ENCODE results near the gene OTX2. TPM values are rescaled to one million over a fixed set of nuclear protein-coding genes. Genes with fewer than 3 reads are reported as not detected.

The OTX2 gene
- total RNA-seq, 6 experiments from 2014 or later = not detected

DNA sequence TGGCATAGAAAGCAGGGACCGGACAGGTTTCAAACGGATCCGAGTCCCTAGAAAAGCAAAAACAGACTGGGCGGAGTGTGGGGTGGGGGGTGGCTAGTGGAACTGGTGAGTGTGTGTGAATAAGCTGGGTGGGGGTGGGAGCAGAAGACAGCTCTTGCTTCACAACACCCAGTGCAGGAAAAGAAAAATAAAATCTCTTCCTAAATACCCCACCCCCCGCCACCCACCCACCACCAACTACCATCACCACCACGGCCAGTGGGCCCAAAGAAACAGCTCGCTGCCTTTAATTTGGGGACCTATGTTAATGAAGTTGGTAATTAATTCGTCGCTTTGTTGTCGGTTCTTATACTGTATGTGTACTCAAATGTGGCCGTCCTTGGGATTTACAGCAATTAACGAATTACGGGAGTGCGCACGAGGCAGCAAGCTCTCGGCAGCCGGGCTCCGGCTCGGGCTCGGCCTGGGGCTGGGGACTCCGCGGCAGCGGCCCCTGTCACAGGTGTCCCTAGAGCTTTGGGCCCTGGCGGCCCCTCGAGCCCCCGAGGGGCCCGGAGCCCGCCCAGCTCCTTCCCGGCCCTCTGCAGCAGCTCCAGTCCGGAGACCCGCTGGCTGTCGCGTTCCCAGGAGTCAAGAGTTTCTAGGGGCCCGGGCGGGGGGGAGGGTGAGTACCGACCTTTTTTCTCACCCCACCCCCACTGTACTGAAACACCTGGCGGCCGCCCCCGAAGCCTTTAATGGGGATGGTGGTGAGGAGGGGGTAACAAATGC, 1.5 kb upstream of the OTX2 start:
- H3K4me1 Mint-ChIP-seq (ENCODE audit: low read depth) = no peaks in the 10 kb centered on the region
- peaks cover 46% of the 10 kb centered on the region for H3K27me3 Mint-ChIP-seq (ENCODE audit: insufficient read depth)
- peaks cover 15% of the 10 kb centered on the region for H3K9me3 Mint-ChIP-seq
- TF ChIP-seq, protein P1, sequence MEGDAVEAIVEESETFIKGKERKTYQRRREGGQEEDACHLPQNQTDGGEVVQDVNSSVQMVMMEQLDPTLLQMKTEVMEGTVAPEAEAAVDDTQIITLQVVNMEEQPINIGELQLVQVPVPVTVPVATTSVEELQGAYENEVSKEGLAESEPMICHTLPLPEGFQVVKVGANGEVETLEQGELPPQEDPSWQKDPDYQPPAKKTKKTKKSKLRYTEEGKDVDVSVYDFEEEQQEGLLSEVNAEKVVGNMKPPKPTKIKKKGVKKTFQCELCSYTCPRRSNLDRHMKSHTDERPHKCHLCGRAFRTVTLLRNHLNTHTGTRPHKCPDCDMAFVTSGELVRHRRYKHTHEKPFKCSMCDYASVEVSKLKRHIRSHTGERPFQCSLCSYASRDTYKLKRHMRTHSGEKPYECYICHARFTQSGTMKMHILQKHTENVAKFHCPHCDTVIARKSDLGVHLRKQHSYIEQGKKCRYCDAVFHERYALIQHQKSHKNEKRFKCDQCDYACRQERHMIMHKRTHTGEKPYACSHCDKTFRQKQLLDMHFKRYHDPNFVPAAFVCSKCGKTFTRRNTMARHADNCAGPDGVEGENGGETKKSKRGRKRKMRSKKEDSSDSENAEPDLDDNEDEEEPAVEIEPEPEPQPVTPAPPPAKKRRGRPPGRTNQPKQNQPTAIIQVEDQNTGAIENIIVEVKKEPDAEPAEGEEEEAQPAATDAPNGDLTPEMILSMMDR (IDR thresholded peaks at IDR 0.05) = no peak
- no peak for DNase-seq
- H3K27ac Mint-ChIP-seq = no peak overlapping the region
- H3K36me3 Mint-ChIP-seq (ENCODE audit: low read depth) = peaks cover 7% of the 10 kb centered on the region
- H3K4me3 Mint-ChIP-seq = no peak overlapping the region

DNA sequence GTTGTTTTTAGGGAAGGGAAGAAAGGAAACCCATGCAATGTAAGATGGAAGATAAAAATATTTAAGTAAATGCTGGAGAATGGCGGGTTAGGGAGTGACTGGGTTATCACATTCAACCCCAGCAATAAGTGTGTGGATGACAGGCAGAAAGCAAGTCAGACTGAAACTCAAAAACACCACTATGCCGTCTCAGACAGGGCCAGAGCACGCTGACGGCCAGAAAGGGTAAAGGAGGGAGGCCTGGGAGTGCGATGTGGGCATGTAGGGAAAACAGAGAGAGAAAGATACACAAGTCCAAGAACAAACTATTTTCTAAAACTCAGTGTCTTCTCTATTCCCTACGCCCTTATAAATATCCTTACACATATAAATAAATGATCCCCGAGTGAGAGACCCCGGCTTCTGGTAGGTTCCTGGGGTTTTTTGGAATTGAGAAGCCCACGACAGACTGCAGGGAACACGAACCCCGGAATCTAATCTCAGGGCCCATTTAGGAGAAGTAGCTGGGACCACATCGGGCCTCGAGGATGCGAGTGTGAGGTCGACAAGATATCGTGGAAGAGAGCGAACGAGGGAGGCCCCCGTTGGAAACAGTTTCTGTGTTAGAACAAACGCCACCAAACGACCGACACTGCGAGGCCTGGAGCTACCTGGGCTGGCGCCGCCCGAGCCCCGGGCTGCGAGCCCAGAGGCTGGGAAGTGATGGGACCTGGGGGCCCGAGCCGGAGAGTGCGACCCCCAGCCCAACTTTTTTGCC, 735 bp upstream of the OTX2 start:
- H3K9me3 Mint-ChIP-seq = peaks cover 15% of the 10 kb centered on the region
- peaks cover 7% of the 10 kb centered on the region for H3K36me3 Mint-ChIP-seq (ENCODE audit: low read depth)
- peaks cover 51% of the 10 kb centered on the region for H3K27me3 Mint-ChIP-seq (ENCODE audit: insufficient read depth)
- H3K4me1 Mint-ChIP-seq (ENCODE audit: low read depth) = no peaks in the 10 kb centered on the region
- no peak for DNase-seq
- no peak overlapping the region for H3K27ac Mint-ChIP-seq
- H3K4me3 Mint-ChIP-seq = no peak overlapping the region
- TF ChIP-seq, protein P1 (IDR thresholded peaks at IDR 0.05) = no peak

DNA sequence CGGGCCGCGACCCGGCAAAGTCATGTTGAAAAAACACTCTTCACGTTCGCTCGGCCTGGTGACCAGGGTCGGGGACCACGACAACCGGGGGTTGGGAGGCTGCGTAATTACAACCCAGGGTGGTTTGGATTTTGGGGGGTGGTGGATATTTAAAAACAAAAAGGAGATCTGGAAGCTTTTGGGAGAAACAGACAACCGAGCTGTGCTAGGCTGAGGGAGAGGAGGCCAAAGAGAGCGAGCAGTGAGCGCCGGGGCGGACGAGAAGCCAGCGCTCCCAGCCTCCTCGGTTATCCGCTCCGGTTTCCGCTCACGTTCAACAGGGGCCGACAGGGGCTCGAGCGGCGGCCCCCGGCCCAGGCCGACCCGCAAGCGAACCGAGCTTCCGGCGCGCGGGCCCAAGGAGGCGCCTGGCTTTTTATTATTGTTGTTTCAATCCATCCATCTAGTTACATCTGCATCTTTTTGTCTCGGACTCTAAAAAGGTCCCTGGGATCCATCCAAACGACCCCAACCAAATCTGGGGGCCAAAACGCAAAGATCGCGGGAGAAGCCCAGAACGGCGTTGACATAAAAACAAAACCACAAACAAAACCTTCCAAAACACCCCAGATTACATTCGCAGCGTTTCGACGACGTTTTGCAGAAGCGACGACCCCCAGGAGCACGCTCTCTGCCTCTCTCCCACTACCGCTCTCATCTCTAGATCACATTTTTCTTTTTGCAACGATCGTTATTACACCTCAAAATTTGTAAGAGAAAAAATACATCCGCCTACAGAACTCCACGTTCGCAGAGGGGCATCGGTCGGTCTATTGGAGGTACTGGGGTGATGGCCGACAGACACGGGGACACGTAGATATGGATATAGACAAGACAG, 771 bp downstream of the OTX2 start:
- no peaks in the 10 kb centered on the region for H3K4me1 Mint-ChIP-seq (ENCODE audit: low read depth)

DNA sequence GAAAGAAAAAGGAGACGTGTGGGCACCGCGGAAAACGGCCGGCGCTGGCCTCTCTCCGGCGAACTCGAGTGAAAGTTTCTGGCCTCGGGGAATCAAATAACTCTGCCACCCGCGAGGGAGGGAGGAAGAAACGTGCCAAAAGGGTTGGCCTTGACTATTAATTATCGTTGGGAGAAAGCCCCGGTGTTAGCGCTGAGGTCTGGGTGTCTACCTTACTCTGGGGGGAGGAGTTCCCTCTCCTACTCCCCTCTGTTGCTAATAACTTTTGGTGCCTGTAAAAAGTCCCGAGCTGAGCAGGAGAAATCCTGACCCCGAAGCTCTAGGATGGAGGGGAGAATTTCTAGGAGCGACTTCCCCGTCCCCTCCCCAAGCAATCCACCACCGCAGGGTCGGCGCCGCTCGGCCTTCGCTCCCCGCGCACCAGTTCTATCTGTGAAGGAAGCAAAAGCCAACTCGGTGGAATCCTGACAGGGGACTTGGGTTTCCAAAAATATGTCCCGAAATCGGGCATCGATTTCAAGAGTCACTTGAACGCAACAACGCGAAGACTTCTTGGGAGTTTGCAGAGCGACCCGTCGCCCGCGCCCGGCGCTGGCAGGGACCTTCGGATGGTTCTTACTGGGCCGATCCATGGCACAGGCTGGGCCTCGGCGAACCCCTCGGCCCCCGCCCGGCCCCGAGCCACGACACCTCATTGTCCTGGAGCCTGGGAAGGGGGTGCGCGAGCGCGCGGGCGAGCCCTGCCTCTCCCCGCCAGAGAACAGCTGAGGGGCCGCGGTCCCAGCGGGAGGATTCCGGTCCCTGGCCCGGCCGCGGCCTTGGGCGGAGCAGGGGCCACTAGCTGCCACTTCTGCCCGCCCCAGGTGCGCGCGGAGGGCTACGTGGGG, 1.7 kb downstream of the OTX2 start:
- H3K4me1 Mint-ChIP-seq (ENCODE audit: low read depth) = no peaks in the 10 kb centered on the region
- TF ChIP-seq, protein P1 (IDR thresholded peaks at IDR 0.05) = no peak
- no peak for DNase-seq
- peaks cover 7% of the 10 kb centered on the region for H3K36me3 Mint-ChIP-seq (ENCODE audit: low read depth)
- no peak overlapping the region for H3K4me3 Mint-ChIP-seq
- peaks cover 54% of the 10 kb centered on the region for H3K27me3 Mint-ChIP-seq (ENCODE audit: insufficient read depth)
- peaks cover 15% of the 10 kb centered on the region for H3K9me3 Mint-ChIP-seq
- no peak overlapping the region for H3K27ac Mint-ChIP-seq

More for the DNA sequence above, 771 bp downstream of the OTX2 start:
- peaks cover 52% of the 10 kb centered on the region for H3K27me3 Mint-ChIP-seq (ENCODE audit: insufficient read depth)
- H3K9me3 Mint-ChIP-seq = peaks cover 15% of the 10 kb centered on the region
- H3K36me3 Mint-ChIP-seq (ENCODE audit: low read depth) = peaks cover 7% of the 10 kb centered on the region
- H3K4me3 Mint-ChIP-seq = no peak overlapping the region
- no peak overlapping the region for H3K27ac Mint-ChIP-seq
- no peak for DNase-seq
- TF ChIP-seq, protein P1 (IDR thresholded peaks at IDR 0.05) = no peak

DNA sequence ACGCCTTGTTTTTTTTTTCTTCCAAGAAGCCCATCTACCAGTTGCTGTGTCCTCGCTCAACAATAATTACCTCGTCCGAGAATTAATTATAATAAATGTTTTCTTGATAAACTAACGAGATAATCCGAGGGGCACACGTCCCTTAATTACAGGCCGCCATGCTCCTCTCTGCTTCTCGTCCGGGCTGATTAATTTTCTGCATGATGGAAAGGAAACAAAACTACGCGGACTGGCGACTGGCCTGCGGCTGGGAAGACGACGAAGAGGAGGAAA, 2.2 kb downstream of the OTX2 start:
- H3K27ac Mint-ChIP-seq = no peak overlapping the region
- H3K36me3 Mint-ChIP-seq (ENCODE audit: low read depth) = peaks cover 7% of the 10 kb centered on the region
- peaks cover 52% of the 10 kb centered on the region for H3K27me3 Mint-ChIP-seq (ENCODE audit: insufficient read depth)
- peaks cover 15% of the 10 kb centered on the region for H3K9me3 Mint-ChIP-seq
- TF ChIP-seq, protein P1 (IDR thresholded peaks at IDR 0.05) = no peak
- no peak for DNase-seq
- H3K4me3 Mint-ChIP-seq = no peak overlapping the region
- H3K4me1 Mint-ChIP-seq (ENCODE audit: low read depth) = no peaks in the 10 kb centered on the region

Measured in HFFc6 (cell line).